ENCODE data around the gene LDB2.

DNA sequence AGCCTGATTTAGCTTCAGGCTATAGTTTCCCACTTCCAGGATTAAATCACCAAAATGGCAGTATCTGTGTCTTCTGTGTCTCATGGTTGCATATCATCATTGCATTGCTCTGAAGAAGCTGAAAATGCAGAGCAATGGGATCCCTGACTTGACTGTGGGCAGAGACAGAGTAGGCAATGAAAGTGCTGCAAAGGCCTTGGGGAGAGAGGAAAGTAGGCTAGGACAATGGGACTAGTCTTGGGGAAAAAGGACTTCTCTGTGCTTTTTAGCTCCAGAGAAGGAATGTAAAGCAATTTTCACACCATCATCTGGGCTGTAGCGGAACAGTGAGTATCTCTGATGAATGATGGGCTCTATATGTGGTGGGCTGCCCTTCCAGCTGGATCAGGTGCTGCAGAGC, 202.5 kb downstream of the LDB2 start:
- TF ChIP-seq, protein P1, sequence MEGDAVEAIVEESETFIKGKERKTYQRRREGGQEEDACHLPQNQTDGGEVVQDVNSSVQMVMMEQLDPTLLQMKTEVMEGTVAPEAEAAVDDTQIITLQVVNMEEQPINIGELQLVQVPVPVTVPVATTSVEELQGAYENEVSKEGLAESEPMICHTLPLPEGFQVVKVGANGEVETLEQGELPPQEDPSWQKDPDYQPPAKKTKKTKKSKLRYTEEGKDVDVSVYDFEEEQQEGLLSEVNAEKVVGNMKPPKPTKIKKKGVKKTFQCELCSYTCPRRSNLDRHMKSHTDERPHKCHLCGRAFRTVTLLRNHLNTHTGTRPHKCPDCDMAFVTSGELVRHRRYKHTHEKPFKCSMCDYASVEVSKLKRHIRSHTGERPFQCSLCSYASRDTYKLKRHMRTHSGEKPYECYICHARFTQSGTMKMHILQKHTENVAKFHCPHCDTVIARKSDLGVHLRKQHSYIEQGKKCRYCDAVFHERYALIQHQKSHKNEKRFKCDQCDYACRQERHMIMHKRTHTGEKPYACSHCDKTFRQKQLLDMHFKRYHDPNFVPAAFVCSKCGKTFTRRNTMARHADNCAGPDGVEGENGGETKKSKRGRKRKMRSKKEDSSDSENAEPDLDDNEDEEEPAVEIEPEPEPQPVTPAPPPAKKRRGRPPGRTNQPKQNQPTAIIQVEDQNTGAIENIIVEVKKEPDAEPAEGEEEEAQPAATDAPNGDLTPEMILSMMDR (conservative IDR thresholded peaks at IDR 0.05; ENCODE audit: low read length), result no peak
- no peak for TF ChIP-seq EZH2phosphoT487 (IDR thresholded peaks at IDR 0.05; ENCODE audit: borderline replicate concordance)

Data from Loucy (cell line).